Suppressor macrophage treated with lipopolysaccharide for 4 hours (primary cell): ENCODE data around the gene KIF21B.

Experiments used
- DNase-seq: peaks from one replicate; pipeline ENCODE4 v3.0.0-alpha.2; 2020

Gene KIF21B

DNA sequence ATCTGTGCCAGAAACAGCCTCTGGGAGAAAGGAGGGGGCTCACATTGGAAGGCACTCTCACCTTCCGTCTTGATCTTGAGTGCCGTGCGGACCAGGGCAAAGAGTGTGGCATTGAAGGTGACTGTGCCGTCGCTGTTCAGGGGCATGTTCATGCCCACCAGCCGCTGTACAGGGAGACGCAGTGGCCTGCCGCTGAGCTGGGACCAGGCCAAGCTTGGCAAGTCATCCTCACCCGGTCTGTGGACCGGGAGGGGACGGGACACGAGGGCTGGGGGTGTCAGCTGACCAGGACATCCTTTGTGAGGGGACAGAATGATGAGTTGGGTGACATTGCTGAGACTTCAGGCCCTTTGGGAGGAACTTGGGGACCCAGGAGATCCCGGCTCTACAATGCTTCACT is 25.0 kb upstream of the KIF21B start:
- DNase-seq = no peak

DNA sequence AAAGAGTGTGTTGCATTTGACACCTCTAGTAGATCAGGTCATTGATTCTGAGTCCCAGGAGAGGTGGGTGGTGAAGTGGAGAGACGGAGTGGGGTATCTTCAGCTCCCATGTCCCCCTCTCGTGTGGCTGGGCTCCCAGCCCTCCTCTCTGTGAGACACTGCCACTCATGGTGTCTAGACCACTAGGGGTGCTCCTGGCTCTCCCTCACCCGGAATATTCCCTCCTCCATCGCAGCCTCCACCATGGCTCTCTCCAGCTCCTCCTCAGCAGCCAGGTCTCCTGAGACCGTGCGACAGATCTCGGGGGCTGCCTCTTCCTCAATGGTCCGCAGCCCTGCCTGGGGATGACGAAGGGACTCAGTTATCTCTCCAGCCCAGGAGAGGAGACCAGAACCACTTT is 20.6 kb upstream of the KIF21B start:
- no peak for DNase-seq

DNA sequence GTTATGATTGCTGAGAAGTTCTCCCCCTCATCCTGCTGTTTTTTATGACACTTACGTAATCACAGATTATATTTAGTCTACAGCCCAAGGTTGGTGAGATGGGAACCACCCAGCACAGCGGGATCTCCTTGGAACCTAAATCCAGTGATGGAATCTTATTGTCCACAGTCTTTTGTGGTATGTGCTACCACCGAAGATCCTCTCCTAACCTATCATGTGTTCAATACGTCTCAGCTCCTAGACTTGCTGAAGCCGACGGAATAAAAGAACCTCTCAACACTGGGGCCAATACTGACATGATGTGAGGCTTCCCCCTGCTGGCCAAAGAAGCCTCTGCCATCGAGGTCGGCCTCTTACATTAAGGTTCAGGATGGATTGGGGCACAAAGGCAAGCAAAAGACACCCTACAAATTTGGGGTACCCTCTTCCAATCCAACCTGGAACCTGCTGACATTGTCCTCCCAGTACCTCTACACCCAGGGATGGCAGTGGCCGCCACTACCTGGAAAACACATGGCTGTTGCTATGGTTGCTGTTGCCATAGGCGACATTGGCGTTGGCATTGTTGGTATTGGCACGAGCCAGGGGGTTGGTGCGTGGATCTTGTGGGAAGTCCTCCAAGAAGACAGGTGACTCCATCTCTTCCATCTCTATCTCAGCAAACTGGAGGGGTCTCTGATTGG is 19.4 kb upstream of the KIF21B start:
- DNase-seq = peak; percentile 76

DNA sequence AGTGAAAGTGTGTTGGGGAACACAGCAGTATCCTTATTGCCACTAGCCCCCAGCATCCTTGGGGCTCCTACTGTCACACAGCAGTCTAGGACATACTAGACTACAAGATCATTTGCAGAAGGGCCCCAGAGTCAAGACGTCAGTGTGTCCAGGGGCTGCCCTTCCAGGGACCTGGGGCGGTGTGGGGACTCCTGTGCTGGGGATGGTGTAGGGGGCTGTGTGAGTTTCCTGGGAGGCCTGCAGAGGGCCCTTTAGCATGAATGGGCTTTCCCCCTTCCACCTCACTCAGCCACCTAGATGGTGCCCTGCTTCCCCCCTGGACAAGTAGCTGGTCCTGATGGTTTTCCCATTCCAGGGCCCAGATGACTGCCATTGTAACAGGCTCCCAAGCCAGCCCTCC is 17.5 kb upstream of the KIF21B start:
- no peak for DNase-seq

DNA sequence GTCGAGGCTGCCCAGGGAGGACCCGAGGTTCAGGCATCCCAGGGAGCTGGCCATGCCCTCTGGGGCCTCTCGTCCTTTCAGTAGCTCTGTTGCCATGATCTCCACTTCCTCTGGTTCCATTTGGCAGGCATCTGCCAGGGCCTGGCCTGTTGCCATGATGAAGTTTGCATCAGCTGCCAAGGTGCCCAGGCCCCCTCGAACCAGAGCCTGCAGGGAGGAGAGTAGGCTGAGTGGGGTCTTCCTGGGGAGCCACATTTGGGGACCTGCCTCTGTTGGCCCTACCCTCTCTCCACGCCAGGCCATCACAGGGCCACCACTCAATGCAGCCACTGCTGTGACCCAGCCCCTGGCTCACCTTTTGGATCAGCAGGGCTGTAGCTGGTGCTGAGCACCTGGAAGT is 16.4 kb upstream of the KIF21B start:
- no peak for DNase-seq

DNA sequence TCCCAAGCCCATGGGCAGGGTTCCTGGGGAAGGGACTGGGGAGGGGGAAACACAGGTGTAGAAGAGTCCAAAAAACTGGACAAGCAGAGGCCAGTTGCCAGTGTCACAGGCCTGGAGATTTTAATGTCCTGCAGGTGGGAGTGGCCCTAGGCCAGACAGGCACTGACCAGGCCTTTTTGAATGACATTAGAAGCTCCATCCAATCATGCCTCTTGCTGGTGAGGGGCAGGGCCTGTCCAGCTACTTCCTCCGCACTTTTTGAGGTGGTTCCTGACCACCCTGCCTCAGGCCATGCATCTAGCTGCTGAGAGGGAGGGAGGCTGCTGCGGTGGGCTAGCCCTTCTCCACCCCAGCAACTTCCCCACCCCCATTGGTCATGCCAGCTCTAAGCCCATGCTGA is 15.9 kb upstream of the KIF21B start:
- no peak for DNase-seq

DNA sequence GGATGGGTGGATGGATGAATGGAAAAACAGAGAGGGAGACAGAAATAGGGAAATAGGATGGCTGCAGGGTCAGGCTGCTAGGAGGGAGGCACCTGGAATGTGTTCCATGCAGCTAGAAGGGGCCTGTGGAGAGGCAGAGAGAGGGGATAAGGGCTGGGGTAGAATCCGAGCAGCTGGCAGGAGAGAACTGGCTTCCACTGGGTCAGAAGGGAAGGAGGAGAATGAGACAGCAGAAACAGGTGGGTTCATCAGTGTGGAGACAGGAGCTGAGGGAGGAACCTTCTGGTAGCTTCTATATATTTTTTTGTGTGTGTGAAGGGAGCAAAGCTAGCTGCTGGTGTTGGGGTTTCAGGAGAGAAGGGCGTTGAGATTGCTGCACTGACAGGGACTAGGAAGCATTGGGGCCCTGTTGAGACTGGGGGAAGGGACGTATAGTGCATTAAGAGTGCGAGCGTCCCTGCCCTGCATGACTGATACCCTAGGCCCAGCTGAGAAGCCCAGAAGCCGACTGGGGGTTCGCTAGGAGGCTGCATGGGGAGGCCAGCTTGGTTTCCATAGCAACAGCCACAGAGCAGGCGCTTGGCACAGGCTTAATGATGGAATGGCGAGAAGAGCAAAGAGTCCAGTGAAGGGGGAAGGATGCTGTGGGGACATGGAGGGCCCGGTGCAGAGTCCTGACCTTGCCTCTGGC is 14.8 kb upstream of the KIF21B start:
- DNase-seq = no peak

DNA sequence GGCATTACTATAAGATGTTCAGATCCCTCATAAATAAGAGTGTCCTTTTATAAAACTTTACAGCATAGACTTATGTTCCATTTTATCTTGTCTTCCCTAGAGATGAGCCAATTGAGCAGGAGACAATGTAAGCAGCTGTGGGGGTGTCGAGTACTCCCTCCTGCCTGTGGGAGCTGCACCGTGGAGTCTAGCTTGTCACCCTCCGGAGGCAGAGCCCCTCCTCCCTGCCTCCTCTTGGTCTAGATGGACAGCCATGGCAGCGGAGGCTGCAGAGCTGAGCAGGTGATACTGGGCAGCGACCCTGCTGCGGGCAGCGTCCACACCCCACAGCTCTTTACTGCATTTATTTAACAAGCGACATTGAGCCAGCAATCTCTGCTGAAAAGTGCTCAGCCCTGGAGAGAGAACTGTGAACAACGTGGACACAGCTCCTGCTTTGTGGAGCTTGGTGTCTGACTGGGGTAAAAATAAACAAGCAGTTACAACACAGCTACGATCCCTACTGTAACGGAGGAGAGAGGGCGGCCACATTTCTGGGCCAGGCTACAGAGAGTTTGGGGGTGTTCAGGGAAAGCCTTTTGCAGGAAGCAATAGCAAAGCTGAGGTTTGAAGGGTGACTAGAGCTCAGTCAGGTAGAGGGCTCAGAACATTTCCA is 12.8 kb upstream of the KIF21B start:
- DNase-seq = no peak

DNA sequence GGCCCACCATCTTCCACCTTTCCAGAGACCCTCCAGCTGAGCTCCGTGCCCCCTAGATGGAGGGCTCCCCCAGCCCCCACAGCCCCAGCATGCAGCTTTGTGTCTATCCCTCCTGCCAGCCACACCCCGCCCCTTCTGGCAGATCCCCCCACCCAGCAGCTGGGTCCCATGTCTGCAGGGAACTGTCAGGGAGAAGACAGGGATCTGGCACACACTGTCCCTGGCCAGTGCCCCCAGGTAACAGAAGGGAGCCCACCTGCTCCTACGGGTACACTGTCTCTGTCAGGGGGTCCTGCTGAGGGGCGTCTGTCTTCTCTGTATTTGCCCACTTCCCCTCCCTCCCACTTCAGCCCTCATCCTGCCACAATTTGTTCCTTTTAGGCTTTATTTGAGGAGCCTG is 11.2 kb upstream of the KIF21B start:
- no peak for DNase-seq

DNA sequence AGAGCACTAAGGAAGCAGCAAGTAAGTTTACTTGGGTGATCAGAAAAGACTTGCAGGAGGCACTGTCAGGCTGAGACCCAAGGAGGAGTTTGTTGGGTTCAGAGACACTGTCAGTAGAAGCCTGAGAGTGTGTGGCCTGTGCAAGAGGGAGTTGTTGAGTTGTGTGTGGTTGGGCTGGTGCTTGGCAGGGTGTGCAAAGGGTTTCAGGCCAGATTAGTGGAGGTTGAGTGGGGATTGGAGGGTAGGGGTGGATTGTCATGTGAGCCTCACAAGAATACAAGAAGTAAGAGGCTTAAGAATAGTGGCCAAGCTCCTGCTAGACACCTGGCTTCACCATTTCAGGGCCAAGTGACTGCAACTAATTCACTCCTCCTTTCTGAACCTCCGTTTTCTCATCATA is 8.9 kb upstream of the KIF21B start:
- no peak for DNase-seq

DNA sequence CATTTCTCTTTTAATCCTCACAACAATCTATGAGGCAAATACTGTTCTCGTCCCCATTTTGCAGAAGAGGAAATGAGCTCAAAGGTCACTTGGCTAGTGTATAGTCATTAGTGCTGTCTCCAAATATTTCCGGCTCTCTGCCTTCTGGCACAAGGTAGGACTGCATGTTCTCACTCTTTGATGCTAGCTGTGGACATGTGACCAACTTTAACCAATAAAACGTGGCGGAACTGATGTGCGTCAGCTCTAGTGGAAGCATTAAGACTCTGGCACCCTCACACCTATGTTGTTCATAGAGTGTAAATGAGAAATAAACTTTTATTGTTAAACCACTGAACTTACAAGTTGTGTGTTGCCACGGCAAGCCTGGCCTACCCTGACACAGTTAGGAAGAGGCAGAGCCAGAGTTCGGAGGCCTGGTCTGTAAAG is 5.0 kb upstream of the KIF21B start:
- DNase-seq = peak; percentile 77

DNA sequence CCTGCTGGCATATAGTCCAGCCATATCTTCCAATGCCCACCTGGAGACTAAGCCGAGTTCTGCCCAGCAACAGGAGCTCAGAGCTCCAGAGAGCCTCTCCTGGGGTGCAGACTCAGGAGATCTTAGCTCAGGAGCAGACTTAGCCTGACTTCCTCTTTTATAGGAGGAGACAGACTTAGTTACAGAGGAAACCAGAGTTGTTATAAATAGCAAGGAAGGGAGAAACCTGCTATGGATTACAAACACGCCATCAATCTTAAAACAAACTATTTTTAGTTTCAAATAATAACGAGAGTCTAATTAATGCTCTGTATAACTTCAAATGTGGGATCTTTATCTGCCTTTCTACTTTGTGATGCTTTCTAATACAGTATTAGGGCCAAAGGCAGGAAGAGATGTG is 3.3 kb upstream of the KIF21B start:
- peak; percentile 52 for DNase-seq

DNA sequence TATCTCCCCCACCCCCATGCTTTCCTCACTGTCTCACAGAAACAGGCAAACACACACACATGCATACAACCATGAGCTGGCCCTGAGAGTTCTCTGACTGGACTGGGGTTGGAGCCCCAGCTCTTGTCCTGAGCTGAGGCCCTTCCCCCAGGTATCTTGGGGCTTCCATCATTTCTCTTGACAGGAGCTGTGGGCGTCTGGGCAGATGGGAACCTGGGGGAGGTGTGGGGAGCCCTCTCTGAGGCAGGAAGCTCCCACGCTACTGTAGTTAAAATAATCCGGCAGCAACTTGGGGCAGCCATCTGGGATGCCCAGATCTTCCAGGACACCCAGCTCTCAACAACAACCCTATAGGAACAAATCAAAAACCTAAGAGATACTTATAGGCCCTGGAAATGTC is 2.7 kb upstream of the KIF21B start:
- no peak for DNase-seq

DNA sequence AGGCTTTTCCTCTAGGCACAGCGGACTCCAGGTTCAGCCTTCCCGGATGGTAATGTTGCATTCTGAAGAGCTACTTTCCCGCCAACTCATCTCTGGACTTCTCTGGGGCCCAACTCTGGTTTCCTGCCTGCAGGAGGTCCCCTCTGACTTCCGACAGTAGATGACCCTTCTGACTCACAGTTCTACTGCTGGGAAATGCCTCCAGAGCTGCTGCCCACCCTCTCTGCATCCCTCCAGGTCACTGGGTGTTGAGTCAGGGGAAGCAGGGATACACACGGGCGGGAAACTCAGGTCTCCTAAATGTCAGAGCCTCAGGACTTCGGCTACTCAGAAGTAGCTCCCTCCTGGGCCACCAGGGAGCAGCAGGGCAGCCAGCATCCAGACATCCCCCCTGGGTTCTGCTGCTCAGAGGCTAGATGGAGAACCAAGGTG is 2.1 kb upstream of the KIF21B start:
- peak; percentile 65 for DNase-seq

DNA sequence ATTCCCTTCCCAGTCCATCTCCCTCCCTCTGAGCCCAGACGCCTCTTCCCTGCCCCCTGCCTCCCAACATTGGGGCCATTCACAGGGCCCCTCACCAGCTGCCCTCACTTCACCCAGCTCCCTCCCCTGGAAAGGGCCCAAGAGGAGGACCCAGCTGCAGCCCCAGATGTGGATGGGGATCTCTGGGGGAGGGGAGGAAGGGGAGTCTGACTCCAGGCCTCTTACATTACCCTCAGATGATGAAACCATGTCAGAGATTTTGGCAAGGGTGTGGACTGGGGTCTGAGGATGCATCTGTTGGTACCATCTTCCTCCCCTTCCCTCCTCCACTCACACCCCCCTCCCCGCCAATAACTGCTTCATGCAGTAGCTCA is 1.1 kb upstream of the KIF21B start:
- DNase-seq = no peak

DNA sequence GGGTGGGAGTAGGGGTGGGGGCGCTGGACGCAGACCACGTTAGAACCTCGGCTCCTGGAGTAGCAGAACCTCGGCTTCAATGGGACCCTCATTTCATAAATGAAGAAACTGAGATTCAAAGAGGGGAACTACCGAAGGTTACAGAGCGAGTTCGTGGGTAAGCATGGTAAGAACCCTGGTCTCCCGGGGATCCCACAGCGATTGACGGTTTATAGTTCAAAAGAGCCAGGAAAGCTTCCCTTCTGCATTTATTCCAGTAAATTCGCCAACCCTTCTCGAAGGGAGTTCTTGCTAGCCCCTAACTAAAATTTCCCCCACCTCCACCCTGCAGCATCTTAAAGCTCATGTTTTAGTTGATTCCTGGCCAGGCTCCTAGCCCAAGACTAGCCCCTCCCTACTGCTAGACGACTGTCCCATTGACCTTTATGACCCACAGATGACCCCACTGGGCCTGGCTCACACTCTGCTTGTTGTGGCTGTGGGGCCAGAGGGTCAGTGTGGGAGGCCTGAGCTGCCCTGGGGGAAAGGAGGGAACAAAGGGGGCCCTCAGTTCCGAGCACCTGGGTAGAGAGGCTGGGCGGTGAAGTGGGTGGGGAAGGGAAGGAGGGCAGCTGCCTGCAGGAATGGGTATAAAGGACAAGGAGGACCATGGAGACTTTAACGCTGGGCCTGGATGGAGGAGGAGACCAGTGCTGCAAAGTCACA is 558 bp upstream of the KIF21B start:
- DNase-seq = peak; percentile 36

DNA sequence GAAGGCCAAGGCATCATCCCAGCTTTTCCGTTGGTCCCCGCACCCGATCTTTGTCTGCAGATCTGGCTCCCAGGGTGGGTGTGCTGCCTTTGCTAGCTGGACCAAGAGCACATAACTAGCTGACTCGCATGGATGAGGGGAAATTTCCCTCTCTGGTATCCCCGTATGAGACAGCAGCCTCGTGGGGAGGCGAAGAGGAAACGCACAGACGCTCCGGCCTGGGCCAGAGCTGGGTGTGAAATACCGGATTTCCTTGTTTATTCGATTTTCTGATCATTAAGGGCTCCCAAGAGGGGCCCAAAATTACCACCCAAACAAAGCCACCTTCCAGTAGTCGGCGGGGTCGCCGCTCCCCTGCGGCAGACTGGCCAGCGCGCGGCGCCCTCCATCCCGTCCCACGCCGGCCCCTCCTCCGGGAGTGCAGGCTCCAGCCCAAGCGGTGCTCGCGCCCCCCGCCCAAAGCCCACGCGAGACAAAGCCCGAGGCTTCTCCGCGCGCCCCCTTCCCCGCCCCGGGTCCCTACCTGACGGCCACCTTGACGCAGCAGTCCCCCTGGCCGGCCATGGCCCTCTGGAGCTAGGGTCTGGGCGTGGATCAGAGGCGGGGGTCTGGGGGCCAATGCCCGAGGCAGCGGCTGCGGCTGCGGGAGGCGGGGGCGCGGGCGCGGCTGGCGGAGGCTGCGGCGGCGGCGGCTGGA is 546 bp downstream of the KIF21B start:
- DNase-seq = peak; percentile 70

DNA sequence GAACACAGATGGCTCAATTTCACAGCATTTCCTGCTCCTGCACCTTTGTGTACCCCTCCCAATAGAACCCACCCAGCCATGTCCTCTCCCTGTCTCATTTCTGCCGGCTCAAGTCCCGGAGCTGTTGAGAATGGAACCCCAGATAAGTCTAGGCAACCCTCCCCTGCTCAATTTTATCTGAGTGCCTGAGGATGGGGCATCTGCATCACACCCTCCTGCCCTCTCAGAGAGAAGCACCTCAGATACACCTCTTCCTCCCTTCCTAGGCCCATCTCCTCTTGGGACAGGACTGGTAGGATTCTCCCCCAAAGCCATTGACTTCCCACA is 1.1 kb downstream of the KIF21B start:
- no peak for DNase-seq

DNA sequence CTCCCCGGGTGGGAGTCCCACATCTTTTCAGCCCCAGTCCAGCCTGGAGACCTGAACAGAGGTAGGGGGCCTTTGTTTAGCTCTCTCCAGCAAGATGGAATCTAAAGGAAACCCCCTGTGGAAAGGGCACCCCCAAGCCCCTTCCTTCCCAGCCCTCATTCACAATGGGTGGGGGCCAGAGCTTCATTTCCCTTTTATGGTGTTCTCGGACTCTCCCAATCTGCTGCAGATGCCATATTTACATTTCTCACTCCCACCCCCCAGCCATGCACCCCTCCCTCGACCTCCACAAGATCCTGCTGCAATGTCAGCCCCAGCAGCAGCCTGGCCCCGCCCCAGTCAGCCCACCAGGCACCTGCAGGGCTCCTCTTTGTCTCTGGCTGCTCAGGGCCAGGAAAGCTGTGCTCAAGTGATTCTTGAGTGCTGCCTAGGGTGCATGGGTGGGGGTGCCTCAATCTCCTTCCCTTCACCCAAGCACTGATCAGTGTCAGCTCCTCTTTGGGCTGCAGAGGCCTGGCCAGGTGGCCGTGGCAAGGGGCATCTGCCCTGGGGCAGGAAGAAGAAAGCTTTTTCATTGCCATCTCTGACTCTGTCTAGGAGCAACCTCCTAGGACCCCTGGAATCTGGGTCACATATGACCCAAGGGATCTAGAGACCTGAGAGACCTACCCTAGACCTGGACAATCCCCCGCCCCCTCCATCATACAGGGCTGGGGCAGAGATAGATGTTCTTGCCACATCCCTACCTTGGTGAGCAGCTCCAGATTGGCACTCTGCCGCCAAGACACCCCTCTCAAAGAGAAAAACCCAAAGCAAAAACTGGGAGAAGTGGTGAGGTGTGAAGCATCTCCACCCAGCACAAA is 1.7 kb downstream of the KIF21B start:
- no peak for DNase-seq

DNA sequence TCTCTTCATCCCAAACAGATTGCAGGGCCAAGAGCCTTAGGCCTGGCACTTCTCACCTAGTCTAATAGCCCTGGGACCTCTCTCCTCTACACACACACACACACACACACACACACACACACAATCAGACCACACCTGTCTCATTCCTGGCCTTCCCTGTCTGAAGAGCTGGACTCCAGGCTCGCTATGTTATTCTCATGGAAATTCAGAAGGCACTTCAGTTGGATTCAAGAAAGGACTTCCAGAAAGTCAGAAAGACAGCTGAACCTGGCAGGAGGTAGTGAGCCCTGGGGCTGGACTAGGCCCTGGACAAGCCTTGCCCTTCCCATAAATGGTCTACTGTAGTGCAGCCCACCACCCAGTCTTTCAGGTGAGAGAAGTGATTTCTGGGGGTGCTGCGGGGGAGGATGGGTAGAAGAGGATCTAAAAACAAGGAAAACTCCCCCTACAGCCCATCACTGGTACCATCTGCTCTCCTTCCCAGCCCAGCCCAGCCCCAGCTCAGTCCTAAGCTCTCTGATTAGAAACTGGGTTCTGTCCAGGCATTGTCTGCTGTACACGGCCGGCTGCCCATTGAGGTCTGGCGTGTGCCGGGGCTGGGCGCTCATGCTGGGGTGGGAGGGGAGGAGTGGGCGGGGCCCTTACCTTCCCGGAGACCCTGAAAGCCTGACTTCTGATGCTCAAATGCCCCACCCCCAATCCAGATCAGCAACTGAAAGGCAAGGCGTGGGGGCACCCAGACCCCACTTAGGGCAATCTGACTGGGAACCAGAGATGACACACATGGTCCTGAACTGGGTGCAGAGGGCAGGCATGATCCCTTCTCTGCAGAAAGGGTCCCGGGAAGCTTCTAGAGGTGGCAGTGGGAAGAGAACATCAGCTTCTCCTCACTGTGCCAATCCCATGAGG is 2.5 kb downstream of the KIF21B start:
- DNase-seq = no peak

DNA sequence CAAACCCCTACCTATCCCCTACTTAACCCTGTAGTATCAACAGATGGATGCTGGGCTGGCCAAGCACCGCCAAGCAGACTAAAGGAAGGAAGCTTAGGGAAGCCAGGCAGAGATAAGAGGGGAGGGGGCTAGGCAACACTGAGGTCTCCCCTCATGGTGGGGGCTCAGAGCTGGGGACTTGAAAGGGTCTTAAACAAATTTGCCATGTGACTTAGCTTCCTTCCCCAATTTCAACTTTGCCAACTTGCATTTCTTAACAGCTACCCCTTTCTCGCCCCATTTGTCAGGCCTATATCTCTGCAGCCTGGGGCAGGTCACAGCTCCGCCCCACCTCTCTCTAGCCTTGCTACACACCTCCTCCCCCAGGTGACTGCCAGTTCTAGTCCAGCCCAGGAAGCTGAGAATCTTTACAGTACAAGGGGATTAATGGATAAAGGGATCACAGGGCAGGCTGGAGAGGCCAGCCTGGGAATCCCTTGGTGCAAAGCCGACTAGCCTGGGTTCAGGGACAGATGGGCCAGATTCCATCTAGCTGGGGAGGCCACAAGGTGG is 3.4 kb downstream of the KIF21B start:
- no peak for DNase-seq
